Mucosa of rectum (tissue), 2 donors: Measurements from ENCODE around the gene COPA.

Source experiments
- H3K27ac ChIP-seq, 2 donors: one replicate each; pipeline ENCODE4 v1.7.0; 2013; ENCODE audit warnings: inconsistent platforms in 2 of 2, low read depth in 2 of 2, low read length in 2 of 2
- H3K27me3 ChIP-seq, 2 donors: one replicate each; pipeline ENCODE4 v1.7.0; 2013; ENCODE audit warnings: low read length in 2 of 2; ENCODE audit not compliant: control insufficient read depth in 2 of 2, insufficient read depth in 2 of 2
- H3K36me3 ChIP-seq, 2 donors: one replicate each; pipeline ENCODE4 v1.7.0; 2013; ENCODE audit warnings: low read length in 2 of 2; ENCODE audit not compliant: control insufficient read depth in 2 of 2, insufficient read depth in 2 of 2
- H3K4me1 ChIP-seq, 2 donors: one replicate each; pipeline ENCODE4 v1.7.0; 2013; ENCODE audit warnings: low read length in 2 of 2, mild to moderate bottlenecking in 1 of 2; ENCODE audit not compliant: control insufficient read depth in 2 of 2, insufficient read depth in 2 of 2
- H3K4me3 ChIP-seq, 2 donors: one replicate each; pipeline ENCODE4 v1.7.0; 2013; ENCODE audit warnings: low read length in 2 of 2
- H3K9ac ChIP-seq, 2 donors: one replicate each; pipeline ENCODE4 v1.7.0; 2013; ENCODE audit warnings: low read length in 2 of 2, low read depth in 1 of 2, mild to moderate bottlenecking in 1 of 2
- H3K9me3 ChIP-seq, 2 donors: one replicate each; pipeline ENCODE4 v1.7.0; 2013; ENCODE audit warnings: low read length in 2 of 2; ENCODE audit not compliant: control insufficient read depth in 2 of 2
- donor health status: healthy.
- donor health status: Normal muscosa, but diverticular disease.

The COPA gene

GRCh38 chr1:160328184-160328583, 14.9 kb downstream of the COPA start:
- H3K27me3 ChIP-seq: no peaks in the 10 kb centered on the region
- no peaks in the 10 kb centered on the region for H3K9me3 ChIP-seq
- no peak overlapping the region for H3K9ac ChIP-seq
- no peak overlapping the region for H3K4me3 ChIP-seq
- H3K4me1 ChIP-seq: no peaks in the 10 kb centered on the region
- no peak overlapping the region for H3K27ac ChIP-seq
- H3K36me3 ChIP-seq: peaks cover 68 to 80% of the 10 kb centered on the region in 2 donors

GRCh38 chr1:160326418-160326817, 16.6 kb downstream of the COPA start:
- Histone ChIP-seq H3K36me3 (peaks cover 66 to 77% of the 10 kb centered on the region in 2 donors), H3K9me3 (no peaks in the 10 kb centered on the region), H3K9ac (no peak overlapping the region), H3K4me1 (no peaks in the 10 kb centered on the region), H3K27me3 (no peaks in the 10 kb centered on the region), H3K4me3 (no peak overlapping the region), H3K27ac (no peak overlapping the region)

- H3K27me3 ChIP-seq: no peaks in the 10 kb centered on the region
Observed at GRCh38 chr1:160325252-160325651, 17.8 kb downstream of the COPA start.

GRCh38 chr1:160322831-160323230, 20.2 kb downstream of the COPA start:
- no peaks in the 10 kb centered on the region for H3K27me3 ChIP-seq
- H3K4me1 ChIP-seq: no peaks in the 10 kb centered on the region
- peaks cover 50 to 63% of the 10 kb centered on the region in 2 donors for H3K36me3 ChIP-seq
- no peak overlapping the region for H3K27ac ChIP-seq
- H3K9ac ChIP-seq: no peak overlapping the region
- no peaks in the 10 kb centered on the region for H3K9me3 ChIP-seq
- H3K4me3 ChIP-seq: no peak overlapping the region

More at GRCh38 chr1:160325252-160325651, 17.8 kb downstream of the COPA start:
- H3K27ac ChIP-seq: no peak overlapping the region
- no peaks in the 10 kb centered on the region for H3K4me1 ChIP-seq
- no peak overlapping the region for H3K4me3 ChIP-seq
- no peak overlapping the region for H3K9ac ChIP-seq
- no peaks in the 10 kb centered on the region for H3K9me3 ChIP-seq
- H3K36me3 ChIP-seq: peaks cover 58 to 69% of the 10 kb centered on the region in 2 donors

GRCh38 chr1:160315359-160315758, 27.7 kb downstream of the COPA start:
- Histone ChIP-seq H3K9me3 (no peaks in the 10 kb centered on the region), H3K27ac (no peak overlapping the region), H3K27me3 (no peaks in the 10 kb centered on the region), H3K4me3 (no peak overlapping the region), H3K4me1 (no peaks in the 10 kb centered on the region), H3K9ac (no peak overlapping the region), H3K36me3 (peaks cover 64 to 69% of the 10 kb centered on the region in 2 donors)

- Histone ChIP-seq H3K36me3 (peaks cover 84 to 87% of the 10 kb centered on the region in 2 donors), H3K9ac (no peak overlapping the region), H3K27ac (no peak overlapping the region), H3K4me1 (no peaks in the 10 kb centered on the region), H3K27me3 (no peaks in the 10 kb centered on the region), H3K4me3 (no peak overlapping the region), H3K9me3 (no peaks in the 10 kb centered on the region)
Observed at GRCh38 chr1:160309571-160309970, 33.5 kb downstream of the COPA start.

GRCh38 chr1:160309185-160309557, 33.9 kb downstream of the COPA start:
- H3K27me3 ChIP-seq: no peaks in the 10 kb centered on the region
- H3K27ac ChIP-seq: no peak overlapping the region
- H3K36me3 ChIP-seq: peaks cover 84 to 87% of the 10 kb centered on the region in 2 donors
- no peak overlapping the region for H3K4me3 ChIP-seq
- H3K9ac ChIP-seq: no peak overlapping the region
- no peaks in the 10 kb centered on the region for H3K4me1 ChIP-seq
- H3K9me3 ChIP-seq: no peaks in the 10 kb centered on the region

- no peak overlapping the region for H3K27ac ChIP-seq
- no peak overlapping the region for H3K9ac ChIP-seq
- peaks cover 81 to 85% of the 10 kb centered on the region in 2 donors for H3K36me3 ChIP-seq
- no peaks in the 10 kb centered on the region for H3K9me3 ChIP-seq
- H3K4me1 ChIP-seq: no peaks in the 10 kb centered on the region
- H3K27me3 ChIP-seq: no peaks in the 10 kb centered on the region
- H3K4me3 ChIP-seq: no peak overlapping the region
Observed at GRCh38 chr1:160308451-160309184, 34.4 kb downstream of the COPA start.

- Histone ChIP-seq H3K4me3 (no peak overlapping the region), H3K9ac (no peak overlapping the region), H3K36me3 (peaks cover 79 to 85% of the 10 kb centered on the region in 2 donors), H3K27me3 (no peaks in the 10 kb centered on the region), H3K27ac (no peak overlapping the region), H3K9me3 (no peaks in the 10 kb centered on the region), H3K4me1 (no peaks in the 10 kb centered on the region)
Observed at GRCh38 chr1:160307118-160307791, 35.8 kb downstream of the COPA start.

GRCh38 chr1:160300173-160300572, 42.9 kb downstream of the COPA start:
- H3K4me1 ChIP-seq: no peaks in the 10 kb centered on the region
- H3K9me3 ChIP-seq: no peaks in the 10 kb centered on the region
- H3K9ac ChIP-seq: no peak overlapping the region
- H3K4me3 ChIP-seq: no peak overlapping the region
- peaks cover 60 to 64% of the 10 kb centered on the region in 2 donors for H3K36me3 ChIP-seq
- no peaks in the 10 kb centered on the region for H3K27me3 ChIP-seq
- no peak overlapping the region for H3K27ac ChIP-seq
